IPS-20b (cell line): ENCODE measurements around the gene TBX5.

Experiments used
- H3K27ac ChIP-seq: one replicate; pipeline ENCODE4 v1.5.1; 2013; ENCODE audit warnings: low read length
- H3K27me3 ChIP-seq: 2 replicates; pipeline ENCODE4 v1.6.1; 2013; ENCODE audit warnings: mild to moderate bottlenecking, low read length, inconsistent platforms; ENCODE audit not compliant: insufficient read depth
- H3K36me3 ChIP-seq: 2 replicates; pipeline ENCODE4 v1.6.1; 2013; ENCODE audit warnings: low read depth, mild to moderate bottlenecking, inconsistent platforms, low read length, moderate library complexity; ENCODE audit not compliant: insufficient read depth
- H3K4me1 ChIP-seq: 2 replicates; pipeline ENCODE4 v1.6.1; 2013; ENCODE audit warnings: mild to moderate bottlenecking, control low read depth, inconsistent platforms, low read length, moderate library complexity; ENCODE audit not compliant: insufficient read depth
- H3K4me3 ChIP-seq: 2 replicates; pipeline ENCODE4 v1.5.1; 2013; ENCODE audit warnings: mild to moderate bottlenecking, low read length, inconsistent platforms
- H3K9ac ChIP-seq: 2 replicates; pipeline ENCODE4 v1.6.1; 2013; ENCODE audit warnings: low read depth, mild to moderate bottlenecking, inconsistent platforms, low read length, moderate library complexity
- H3K9me3 ChIP-seq: 2 replicates; pipeline ENCODE4 v1.6.1; 2013; ENCODE audit warnings: mild to moderate bottlenecking, low read depth, low read length, inconsistent platforms; ENCODE audit not compliant: insufficient read depth

Gene TBX5

DNA sequence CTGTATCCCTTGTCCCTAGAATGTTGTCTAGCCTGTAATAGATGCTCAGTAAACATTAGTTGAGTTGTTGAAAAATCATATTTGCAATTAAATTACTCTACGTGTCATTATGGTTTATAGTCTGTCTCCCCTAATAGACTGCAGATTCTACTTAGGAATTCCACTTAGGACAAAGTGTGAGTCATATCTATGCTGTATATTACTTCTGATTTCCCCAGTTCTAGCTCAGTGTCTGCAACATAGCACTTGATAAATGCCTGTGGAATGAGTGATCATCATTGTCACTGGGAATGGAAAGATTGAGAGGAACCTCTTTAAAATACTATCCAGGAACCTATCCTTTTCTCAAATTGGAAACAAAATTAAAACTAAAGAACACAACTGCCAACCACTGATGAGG, 99.3 kb downstream of the TBX5 start:
- Histone ChIP-seq H3K4me1 (peaks cover 9% of the 10 kb centered on the region), H3K36me3 (no peaks in the 10 kb centered on the region), H3K9me3 (no peaks in the 10 kb centered on the region; the same call in 1 of the 2 replicates), H3K9ac (no peak overlapping the region), H3K4me3 (no peak overlapping the region), H3K27ac (no peak overlapping the region), H3K27me3 (no peaks in the 10 kb centered on the region)

DNA sequence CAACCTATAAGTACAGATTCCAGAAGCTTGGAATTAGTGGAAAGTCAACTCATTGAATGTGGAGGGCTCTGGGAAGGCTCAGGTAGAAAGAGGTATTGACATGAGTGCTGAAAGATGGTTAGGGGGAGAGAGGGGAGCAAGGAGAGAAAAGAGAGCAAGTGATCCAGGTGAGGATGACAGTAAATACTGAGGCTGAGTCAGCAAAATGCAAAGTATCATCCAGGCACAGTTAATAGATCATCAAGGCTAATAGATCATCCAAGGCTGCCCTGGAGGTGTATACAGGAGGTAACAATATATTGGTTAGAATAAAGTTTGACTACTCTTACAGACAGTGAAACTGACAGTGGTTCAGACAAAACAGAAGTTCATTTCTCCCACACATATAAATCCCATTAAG, 100.5 kb downstream of the TBX5 start:
- Histone ChIP-seq H3K27me3 (peaks cover 5% of the 10 kb centered on the region; the same call in 1 of the 2 replicates), H3K9me3 (no peaks in the 10 kb centered on the region; the same call in 1 of the 2 replicates), H3K27ac (no peak overlapping the region), H3K4me3 (no peak overlapping the region), H3K36me3 (no peaks in the 10 kb centered on the region), H3K9ac (no peak overlapping the region), H3K4me1 (peaks cover 9% of the 10 kb centered on the region)
